GM12875 (cell line): ENCODE measurements around the gene HOXB7.
A peak's percentile ranks its signal among the peaks of the same experiment; 100 is the strongest.

Experiments used
- H3K4me3 ChIP-seq: one replicate; pipeline ENCODE4 v1.5.1; 2011; ENCODE audit warnings: low read depth, low read length, control low read depth
- TF ChIP-seq, protein P1 (sequence below): IDR thresholded peaks from 2 replicates; pipeline ENCODE4 v1.5.1; 2011; ENCODE audit warnings: low read depth, mild to moderate bottlenecking, control low read depth, inconsistent platforms, low read length, moderate library complexity, borderline replicate concordance; ENCODE audit not compliant: insufficient read depth

Gene HOXB7

DNA sequence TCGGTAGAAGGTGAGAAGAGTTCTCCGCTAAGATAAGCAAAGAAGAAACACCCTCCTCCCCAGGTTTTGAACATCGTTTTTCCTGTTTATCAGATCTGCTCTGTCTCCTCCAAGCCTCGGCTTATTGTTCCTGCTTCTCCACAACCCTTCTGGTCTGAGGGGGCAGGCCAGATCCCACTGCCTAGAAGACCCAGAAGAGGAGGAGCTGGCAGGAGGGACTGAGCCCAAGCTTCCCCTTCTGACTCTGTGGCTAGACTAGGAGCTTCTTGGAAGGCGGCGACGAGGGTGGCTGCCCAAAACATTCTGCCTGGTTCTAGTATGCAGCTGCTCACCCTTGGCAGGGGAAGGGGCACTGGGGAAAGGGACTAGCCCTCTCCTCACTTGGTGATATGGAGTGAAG, 12.1 kb downstream of the HOXB7 start:
- TF ChIP-seq, protein P1, sequence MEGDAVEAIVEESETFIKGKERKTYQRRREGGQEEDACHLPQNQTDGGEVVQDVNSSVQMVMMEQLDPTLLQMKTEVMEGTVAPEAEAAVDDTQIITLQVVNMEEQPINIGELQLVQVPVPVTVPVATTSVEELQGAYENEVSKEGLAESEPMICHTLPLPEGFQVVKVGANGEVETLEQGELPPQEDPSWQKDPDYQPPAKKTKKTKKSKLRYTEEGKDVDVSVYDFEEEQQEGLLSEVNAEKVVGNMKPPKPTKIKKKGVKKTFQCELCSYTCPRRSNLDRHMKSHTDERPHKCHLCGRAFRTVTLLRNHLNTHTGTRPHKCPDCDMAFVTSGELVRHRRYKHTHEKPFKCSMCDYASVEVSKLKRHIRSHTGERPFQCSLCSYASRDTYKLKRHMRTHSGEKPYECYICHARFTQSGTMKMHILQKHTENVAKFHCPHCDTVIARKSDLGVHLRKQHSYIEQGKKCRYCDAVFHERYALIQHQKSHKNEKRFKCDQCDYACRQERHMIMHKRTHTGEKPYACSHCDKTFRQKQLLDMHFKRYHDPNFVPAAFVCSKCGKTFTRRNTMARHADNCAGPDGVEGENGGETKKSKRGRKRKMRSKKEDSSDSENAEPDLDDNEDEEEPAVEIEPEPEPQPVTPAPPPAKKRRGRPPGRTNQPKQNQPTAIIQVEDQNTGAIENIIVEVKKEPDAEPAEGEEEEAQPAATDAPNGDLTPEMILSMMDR = no peak
- H3K4me3 ChIP-seq = no peak overlapping the region

DNA sequence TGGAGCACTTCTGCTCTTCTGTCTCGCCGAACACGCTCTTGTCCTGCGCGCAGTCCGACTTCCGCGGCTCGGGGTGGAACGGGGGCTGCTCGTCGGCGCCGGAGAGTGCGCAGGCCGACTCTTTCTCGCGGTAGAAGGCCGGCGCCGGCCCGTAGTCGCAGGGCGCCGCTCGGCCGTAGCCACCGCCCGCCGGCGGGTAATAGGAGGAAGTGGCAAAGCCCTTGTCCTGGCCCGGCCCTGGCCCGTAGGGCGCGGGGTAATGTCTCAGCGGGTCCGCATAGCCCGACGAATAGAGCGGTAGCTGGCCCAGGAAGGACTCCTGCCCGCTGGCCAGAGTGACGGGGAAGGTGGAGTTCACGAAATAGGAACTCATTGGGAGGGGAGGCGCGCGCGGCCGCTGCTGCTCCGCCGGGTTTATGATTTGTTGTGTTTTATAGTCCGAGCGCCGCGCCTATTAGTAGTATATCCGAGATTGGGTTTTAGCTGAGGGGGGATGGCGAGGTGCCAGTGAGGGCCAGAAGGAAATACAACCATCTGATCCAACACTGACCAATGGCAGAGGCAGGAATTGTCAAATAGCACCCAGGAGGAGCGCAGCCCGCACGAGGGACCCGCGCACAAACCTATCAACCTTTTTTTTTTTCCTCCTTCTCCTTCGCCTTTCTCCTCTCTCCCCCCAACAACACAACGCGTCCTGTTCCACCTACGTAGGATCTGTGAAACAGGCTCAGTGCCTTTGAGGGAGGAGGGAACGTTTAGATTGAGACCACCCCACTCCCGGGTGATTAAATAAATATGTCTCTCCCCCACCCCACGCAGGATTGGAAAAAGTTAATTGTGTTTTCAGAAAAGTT, 12.8 kb downstream of the HOXB7 start:
- TF ChIP-seq, protein P1 = no peak
- peak overlapping the region; percentile 52 for H3K4me3 ChIP-seq

DNA sequence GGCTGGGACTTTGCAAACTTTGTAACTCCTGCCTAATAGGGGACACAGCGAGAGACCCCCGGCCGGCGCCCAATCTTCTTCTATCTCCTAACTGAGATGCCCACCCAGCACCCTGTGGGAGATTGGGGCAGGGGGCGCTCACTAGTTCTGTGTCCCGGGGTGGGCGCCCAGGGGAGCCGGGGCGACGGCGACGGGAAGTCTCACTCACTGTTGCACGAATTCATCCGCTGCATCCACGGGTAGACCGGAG, 13.4 kb downstream of the HOXB7 start:
- H3K4me3 ChIP-seq = peak overlapping the region; percentile 52
- TF ChIP-seq, protein P1 = no peak

GRCh38 chr17:48596735-48597527, 13.9 kb downstream of the HOXB7 start:
- TF ChIP-seq, protein P1 = no peak
- peak overlapping the region; percentile 52 for H3K4me3 ChIP-seq

DNA sequence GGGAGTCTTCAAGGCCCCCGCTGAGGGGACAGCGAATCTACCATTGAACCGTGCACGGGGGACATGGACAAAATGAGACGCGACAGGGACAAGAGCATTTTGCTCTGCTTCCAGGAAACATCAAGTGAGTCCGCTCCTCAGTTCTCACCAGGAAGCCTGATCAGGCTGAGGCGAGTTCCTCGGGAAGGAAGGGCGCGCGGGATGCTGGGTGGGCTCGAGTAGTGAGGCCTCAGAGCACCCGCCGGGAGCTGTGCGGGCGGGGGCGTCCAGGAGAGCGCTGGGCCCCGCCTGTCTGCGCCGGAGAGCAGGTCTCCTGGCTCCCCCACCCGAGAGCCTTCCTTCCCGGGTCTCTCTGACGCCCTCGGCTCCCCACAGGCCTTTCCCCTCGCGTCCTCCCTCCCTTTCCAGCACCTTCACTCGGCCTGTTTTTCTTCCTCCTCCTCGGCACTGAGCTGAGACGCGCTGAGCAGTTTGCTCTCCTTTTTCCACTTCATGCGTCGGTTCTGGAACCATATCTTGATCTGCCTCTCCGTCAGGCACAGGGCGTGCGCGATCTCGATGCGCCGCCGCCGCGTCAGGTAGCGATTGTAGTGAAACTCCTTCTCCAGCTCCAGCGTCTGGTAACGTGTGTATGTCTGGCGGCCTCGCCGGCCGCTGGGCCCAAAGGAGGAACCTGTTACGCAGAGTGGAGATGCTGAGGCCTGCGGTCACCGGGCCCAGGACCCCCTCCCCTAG, 14.7 kb downstream of the HOXB7 start:
- peak overlapping the region; percentile 0 for H3K4me3 ChIP-seq
- TF ChIP-seq, protein P1 = no peak

DNA sequence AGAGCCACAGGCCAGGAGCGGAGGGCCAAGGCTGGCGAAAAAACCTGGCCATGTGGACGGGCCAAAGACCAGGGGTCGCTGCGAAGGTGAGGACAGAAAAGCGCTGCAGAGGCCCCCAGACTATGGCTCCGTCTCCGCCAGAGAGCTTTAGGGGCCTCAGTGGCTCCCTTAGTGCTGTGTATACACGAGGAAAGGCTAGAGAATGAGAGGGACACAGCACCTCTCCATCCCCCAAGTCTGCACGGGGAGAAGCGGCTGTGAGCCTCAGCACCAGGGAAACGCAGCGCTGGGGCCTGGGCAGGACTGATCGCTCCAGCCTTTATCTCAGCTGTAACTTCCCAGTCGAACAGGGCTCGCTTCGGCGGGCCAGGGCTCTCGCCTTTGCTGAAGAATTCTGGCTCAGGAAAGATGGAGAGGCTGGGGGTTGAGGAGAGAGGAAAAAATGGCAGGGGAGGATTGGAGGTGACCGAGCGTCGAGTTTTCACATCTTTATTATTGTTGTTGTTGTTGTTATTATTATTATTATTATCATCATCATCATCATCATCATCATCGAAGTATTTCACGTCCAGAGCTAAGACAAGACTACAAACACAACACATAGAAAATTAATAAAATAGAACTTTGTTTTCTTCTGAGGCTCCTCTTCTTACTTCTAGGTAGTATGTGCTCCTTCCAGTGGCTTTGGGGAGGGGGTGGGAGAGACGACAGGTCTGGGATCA, 15.4 kb downstream of the HOXB7 start:
- no peak overlapping the region for H3K4me3 ChIP-seq
- TF ChIP-seq, protein P1 = no peak
